Fibroblast of the aortic adventitia (primary cell): ENCODE results near the gene ST6GALNAC3. TPM values are rescaled to one million over a fixed set of nuclear protein-coding genes. Genes with fewer than 3 reads are reported as not detected.
"Not testable (repeated sequence)": the region's sequence is repeated elsewhere in the genome, so short reads cannot be mapped to it uniquely, and the experiment has no call there.

ENCODE experiments used
- DNase-seq: peaks from one replicate; pipeline ENCODE4 v3.0.0-alpha.2; 2010; ENCODE audit warnings: low read depth
- H3K4me3 ChIP-seq: 2 replicates; pipeline ENCODE4 v1.5.1; 2011; ENCODE audit warnings: low read depth, mild to moderate bottlenecking, control low read depth, low read length, moderate library complexity
- CTCF ChIP-seq: IDR thresholded peaks from 2 replicates; pipeline ENCODE4 v1.5.1; 2011; ENCODE audit warnings: mild to moderate bottlenecking, low read length, control low read depth, inconsistent platforms; ENCODE audit not compliant: insufficient read depth
- total RNA-seq: library from RNA; depleted of rRNA; stranded (reverse); fragments of >200 nt; gene quantifications from 2 replicates; pipeline ENCODE4 v1.2.3, GENCODE V29; 2012; ENCODE audit warnings: low replicate concordance

Gene ST6GALNAC3
- total RNA-seq, 1 donor: 3.1 TPM

GRCh38 chr1:76090283-76091203, 16.0 kb downstream of the ST6GALNAC3 start:
- DNase-seq: no peak
- no peak overlapping the region for H3K4me3 ChIP-seq
- no peak for TF ChIP-seq CTCF

- no peak for DNase-seq
- no peak for TF ChIP-seq CTCF
- no peak overlapping the region for H3K4me3 ChIP-seq
These were observed 18.3 kb downstream of the ST6GALNAC3 start for GRCh38 chr1:76092812-76093211.

DNA sequence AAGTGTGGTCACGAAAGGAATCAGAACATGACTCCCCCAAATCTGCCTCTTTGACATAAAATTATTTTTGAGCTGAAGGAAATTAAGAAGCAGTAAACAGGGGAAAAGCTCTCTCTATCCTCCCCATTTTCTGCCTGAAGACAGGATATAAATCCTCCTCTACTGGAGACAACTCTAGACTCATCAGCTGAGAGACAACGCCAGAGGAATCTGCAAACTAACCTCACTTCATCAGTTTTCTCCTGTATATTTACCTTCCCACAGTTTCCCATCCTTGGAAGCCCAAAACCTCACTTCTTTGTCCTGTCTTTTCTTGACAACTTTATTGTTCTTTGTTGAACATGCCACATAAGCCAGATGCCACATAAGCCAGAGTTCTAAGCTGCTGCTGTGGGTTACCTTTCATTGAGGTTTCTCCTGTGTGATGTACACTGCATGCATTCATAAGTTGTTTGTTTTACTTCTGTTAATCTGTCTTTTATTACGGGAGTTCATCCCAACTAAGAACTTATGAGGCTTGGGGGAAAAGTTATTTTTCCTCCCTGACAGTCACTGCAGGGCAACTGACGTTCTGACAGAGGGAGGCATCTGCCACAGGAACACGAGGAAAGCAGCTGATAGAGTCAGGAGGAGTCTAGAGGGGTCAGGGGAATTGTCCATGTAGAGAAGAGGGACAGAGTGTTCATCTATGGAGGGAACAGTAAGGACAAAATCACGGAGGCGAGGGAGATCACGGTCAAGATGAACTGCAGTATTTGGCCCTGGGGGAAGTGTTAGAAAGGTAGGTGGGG, 19.2 kb downstream of the ST6GALNAC3 start:
- no peak for DNase-seq
- H3K4me3 ChIP-seq: no peak overlapping the region
- no peak for TF ChIP-seq CTCF

DNA sequence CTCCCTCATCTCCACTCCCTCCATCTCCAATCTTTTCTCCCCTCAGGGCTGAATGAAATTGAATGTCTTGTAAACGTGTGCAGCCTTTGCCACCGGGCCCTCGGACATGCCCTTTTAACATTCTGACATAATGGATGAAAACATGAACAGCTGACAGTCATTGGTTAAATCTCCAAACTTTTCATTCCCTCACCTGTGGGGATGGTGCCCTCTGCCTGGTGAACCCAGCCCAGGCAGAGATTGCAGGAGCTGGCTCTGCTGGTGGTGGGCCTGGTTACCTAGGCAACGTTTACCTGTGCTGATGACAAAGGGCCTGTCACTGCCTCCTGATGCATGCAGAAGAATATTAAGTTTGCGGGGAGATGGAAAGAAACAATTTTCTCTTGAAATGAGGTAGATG, 21.3 kb downstream of the ST6GALNAC3 start:
- H3K4me3 ChIP-seq: no peak overlapping the region
- no peak for DNase-seq
- no peak for TF ChIP-seq CTCF

- not testable (repeated sequence) for DNase-seq
These were observed 22.5 kb downstream of the ST6GALNAC3 start for GRCh38 chr1:76097064-76097463.

GRCh38 chr1:76098845-76099244, 24.3 kb downstream of the ST6GALNAC3 start:
- DNase-seq: no peak
- H3K4me3 ChIP-seq: no peak overlapping the region
- TF ChIP-seq CTCF: no peak

More at GRCh38 chr1:76097064-76097463, 22.5 kb downstream of the ST6GALNAC3 start:
- not testable (repeated sequence) for H3K4me3 ChIP-seq

GRCh38 chr1:76101548-76101947, 27.0 kb downstream of the ST6GALNAC3 start:
- no peak for DNase-seq
- no peak for TF ChIP-seq CTCF
- H3K4me3 ChIP-seq: no peak overlapping the region
